Hematopoietic multipotent progenitor cell (in vitro differentiated cells): Measurements from ENCODE around the gene C1orf174. TPM values are rescaled to one million over a fixed set of nuclear protein-coding genes. Genes with fewer than 3 reads are reported as not detected.

Experiments used
- DNase-seq, 3 donors: peaks; one replicate each; pipeline ENCODE4 v3.0.0-alpha.2; 2011 to 2015; ENCODE audit warnings: low read depth in 2 of 3, low spot score in 2 of 3
- total RNA-seq: library from RNA; depleted of rRNA; stranded (reverse); fragments of >200 nt; gene quantifications from one replicate; pipeline ENCODE4 v1.2.3, GENCODE V29; 2012

Gene C1orf174
- total RNA-seq, 1 donor: 33.7 TPM

GRCh38 chr1:3879099-3879498 is 21.0 kb downstream of the C1orf174 start:
- no peak for DNase-seq

GRCh38 chr1:3876716-3877115 is 23.4 kb downstream of the C1orf174 start:
- DNase-seq: no peak

- no peak for DNase-seq
Measured at GRCh38 chr1:3874736-3875135, 25.3 kb downstream of the C1orf174 start.

- no peak for DNase-seq
Measured at GRCh38 chr1:3872546-3872945, 27.5 kb downstream of the C1orf174 start.

DNA sequence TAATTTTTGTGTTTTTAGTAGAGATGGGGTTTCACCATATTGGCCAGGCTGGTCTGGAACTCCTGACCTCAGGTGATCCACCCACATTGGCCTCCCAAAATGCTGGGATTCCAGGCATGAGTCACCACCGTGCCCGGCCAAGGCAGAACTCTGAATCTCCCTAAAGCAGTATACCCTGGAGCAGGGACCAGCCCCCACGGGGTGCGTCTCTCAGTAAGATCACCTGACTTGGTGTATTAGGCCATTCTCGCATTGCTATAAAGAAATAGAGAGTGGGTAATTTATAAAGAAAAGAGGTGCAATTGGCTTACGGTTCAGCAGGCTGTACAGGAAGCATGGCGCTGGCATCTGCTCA is 28.6 kb downstream of the C1orf174 start:
- no peak for DNase-seq

DNA sequence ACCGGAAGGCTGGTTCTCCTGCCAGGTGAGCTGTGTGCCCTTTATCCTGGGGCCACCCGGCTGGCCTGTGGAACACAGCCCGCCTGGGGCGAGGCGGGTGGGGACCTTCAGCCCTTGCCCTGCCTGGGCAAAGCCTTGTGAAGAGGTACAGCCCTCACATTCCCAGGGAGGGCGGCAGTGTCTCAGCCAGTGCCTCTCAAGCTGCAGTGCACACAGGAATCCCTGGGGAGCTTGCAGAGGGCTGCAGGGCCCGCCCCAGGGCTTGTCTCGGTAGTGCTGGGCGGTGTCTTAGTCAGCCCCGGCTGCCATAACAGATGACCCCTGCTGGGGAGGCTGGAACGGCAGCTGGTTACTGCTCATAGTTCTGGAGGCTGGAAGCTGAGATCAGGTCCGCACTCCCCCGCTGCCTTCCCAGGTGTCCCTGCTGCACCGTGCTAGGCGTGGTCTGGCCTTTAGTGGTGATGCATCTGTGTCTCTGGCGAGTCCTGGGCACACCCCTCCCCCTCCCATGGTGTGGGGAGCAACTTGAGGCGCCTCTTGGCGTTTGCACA is 30.2 kb downstream of the C1orf174 start:
- DNase-seq: no peak

GRCh38 chr1:3868464-3869006 is 31.5 kb downstream of the C1orf174 start:
- no peak for DNase-seq

DNA sequence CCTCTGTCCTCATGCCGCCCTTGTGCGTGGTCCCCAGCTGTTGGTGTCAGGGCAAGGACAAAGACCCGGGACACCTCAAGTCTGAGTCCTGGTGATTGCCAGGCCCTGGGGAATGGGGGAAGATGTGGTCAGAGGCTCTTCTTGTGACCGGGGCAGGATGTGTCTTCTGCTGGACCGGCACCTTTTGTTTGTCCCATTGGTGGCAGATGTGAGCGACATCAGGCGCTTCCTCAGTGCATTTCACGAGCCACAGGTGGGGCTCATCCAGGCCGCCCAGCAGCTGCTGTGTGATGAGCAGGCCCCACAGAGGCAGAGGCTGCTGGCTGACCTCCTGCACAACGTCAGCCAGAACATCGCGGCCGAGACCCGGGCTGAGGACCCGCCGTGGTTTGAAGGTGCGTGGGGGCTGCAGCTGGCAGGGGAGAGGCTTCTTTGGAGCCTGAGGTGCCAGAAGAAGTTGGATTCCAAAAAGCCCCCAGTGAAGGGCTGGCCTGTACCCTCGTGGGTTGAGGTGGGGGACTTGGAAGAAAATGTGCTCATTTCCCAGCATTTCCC is 34.4 kb downstream of the C1orf174 start:
- DNase-seq: no peak

DNA sequence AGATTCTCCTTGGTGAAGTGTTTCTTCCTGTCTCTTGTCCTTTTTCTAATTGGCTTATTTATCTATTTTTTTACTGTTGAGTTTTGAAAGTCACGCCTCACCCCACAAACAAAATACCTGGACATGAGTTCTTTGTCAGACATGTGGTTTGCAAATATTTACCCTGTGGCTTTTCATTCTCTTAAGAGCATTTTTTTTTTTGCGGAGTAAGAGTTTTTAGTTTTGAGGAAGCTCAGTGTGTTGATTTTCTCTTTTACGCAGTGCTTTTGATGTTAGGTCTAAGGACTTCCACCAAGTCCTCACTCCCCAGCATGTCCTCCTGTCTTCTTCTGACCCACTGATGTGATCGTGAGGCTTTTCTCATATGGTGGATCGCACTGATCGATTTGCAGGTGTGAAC is 35.2 kb downstream of the C1orf174 start:
- no peak for DNase-seq

DNA sequence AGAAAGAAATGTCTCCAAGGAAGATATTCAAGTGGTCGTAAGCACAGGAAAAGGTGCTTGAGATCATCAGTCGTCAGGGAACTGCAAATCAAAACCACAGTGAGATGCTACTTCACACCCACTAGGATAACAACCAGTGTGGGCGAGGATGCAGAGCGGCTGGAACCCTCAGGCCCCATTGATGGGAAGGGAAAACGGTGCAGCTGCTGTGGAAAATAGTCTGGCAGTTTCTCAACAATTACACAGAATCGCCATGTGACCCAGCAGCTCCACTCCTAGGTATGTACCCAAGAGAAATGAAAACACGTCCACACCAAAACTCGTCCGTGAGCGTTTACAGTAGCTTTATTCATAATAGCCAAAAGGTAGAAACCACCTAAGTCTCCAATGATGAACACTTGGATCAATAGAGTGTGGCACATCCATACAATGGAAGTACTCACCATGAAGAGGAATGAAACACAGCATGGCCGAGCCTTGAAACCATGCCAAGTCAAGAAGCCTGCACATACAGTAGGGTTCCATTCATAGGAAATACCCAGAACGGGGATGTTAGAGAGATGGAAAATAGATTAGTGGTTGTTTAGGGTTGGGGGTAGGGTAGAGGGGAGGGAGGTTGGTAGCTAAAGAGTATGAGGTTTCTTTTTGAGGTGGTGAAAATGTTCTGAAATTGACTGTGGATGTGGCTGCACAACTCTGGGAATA is 36.7 kb downstream of the C1orf174 start:
- DNase-seq: no peak

DNA sequence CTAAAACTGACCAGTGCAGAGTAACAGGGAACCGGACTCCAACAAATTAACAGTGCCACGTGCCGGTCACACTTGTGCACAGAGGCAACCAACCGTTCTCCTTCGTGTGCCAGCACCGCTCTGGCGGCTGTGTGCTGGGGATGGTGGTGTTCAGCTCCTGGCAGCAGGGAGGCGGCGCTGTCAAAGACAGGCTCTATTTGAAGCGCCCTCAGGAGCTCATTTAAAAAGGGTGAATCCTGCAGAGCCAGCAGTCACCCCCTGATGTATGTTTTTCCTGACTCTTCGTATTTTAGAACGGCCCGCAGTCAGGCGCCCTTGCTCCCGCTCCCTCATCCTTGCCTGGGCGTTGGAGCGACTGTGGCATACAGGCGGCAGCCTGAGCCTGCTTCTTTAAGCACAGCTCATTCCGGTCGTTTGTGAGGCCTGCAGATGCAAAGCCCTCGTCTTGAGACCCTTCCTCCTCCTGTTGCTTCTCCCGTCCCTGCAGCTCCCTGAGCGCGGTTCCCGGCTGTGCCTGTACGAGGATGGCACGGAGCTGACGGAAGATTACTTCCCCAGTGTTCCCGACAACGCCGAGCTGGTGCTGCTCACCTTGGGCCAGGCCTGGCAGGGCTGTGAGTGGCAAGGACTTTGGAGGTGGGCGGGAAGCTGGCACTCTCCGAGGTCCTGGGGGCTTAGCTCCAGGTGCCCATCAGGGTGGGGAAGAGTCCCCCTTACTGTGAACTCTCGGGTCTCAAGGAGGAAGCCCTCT is 41.7 kb downstream of the C1orf174 start:
- DNase-seq: peak in 2 of 3 donors; percentile 32 to 60

DNA sequence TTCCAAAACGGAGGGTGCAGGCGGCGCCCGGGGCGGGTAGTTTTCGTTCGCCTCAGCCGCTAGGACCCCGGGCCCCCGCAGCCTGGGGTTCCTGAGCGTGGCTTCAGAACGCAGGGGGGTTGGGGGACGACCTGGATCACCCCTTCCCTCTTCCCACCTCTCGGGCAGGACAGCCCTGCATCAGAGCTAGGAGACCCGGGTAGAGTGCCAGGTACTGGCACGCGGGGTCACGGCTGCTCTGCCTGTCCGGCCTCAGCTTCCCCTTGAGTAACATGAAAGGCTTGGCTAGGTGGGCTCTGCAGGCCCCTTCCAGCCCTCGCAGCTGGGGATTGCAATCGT is 42.3 kb downstream of the C1orf174 start:
- peak in 1 of 3 donors; percentile 6 for DNase-seq

DNA sequence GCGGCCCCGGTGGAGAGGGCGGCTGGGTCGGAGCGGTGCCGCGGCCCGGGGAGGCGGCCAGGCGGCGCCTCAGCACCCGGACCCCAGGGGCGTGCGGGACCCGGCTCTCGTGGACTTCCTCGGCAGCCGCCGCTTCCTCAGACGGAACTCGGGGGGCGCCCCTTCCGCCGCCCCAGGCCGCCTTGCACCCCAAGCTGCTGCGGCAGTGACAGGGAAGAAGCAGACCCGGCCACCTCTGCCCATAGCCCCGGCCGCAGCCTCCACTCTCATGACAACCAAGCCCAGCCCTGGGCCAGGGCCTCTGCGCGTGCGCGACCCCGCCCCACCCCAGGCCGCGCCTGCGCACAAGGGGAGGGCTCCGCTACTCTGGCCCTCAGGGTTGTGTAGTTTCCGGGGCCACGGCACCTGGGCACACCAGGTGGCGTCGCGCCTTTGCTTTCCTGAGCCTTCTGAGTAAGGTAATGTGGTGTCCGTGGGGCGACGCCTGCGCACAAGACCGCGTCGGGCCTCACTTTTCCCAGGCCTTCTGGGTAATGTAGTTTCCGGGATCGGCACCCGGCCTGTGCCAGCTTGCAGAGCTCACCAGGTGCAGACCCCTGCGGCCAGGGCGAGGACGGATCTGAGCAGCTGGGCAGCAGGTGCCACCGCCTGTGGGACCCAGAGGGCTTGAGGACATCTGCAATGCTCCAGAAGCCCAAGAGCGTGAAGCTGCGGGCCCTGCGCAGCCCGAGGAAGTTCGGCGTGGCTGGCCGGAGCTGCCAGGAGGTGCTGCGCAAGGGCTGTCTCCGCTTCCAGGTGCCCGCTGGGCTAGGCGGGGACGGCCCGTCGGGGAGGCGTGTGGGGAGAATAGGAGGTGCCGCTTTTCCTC is 42.9 kb downstream of the C1orf174 start, which contains the start of the genes CEP104 and DFFB:
CEP104 (minus strand) TSS at position 289 of the 868 bp plus-strand sequence. CDS start 4,804 bp downstream, outside the sequence.
DFFB (plus strand) TSS at position 554 of the 868 bp plus-strand sequence; CDS start at position 682, 128 bp downstream.
- peak; percentile 96 to 97 (median 96) for DNase-seq

DNA sequence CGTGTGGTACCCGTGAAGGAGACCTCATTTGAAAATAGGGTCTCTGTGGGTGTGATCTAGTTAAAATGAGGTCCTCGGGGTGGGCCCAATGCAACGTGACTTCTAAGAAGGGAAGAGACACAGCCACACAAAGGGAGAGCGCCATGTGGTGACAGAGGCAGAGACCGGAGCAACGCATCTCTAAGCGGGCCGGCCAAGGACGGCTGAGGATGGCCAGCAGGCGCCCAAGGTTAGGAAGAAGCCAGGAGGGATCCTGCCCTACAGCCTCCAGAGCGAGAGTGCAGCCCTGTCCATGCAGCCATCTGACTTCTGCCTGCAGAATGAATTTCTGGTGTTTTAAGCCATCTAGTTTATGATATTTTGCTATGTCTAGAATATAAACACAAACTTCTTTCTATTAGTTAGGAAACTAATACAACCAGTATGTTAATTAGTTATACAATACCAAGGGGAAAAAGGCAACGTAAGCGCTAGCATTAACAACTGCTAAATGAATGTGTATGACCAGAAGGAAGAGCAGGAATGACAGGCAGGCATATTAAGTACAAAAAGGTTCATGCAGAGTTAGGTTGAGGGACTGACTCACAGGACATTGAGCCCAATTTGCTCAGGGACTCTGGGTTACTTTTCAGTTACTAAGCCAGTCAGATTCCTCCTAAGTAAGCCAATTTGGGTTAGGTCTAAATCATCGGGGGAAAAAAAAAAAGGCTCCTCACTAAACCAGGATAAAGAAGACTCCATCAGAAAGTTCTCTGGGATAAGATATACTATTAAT is 47.2 kb downstream of the C1orf174 start:
- no peak for DNase-seq

DNA sequence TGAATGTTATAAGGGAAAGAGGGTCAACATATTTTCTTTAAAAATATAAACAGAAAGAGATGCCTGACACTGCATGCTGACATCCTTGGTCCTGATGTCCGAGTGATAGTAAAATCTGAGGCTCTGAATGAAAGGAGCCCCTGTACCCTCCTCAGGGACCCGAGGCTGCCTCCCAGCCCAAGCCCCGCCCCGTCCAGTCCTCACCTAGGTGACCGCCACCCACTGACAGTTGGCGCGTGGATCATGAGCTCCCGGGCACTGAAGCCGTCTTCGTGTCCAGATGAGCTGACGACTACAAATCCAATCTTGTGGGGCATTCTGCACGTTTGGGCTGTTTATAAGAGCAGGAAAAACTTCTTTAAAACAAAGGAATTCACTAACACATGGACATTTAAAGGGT is 48.0 kb downstream of the C1orf174 start:
- no peak for DNase-seq

- DNase-seq: no peak
Measured at GRCh38 chr1:3851292-3851691, 48.8 kb downstream of the C1orf174 start.

DNA sequence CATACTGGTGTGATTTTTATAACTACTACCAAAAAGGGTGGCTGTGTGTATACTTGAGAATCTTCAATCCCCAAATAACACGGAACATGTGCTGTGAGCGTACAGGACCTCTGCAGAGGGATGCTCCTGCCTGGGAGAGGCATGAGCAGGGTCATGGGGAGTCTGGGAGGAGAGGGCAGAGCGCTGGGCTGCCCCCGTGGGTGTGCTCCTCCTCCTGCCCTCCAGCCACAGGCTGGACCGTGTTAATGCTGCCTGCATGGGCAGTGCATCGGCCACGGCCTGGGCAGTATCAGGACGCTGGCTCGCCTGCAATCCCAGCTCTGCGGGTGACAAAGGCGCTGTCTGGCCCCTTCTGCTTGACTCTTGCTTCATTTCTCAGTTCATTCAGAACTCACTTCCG is 49.2 kb downstream of the C1orf174 start:
- no peak for DNase-seq

DNA sequence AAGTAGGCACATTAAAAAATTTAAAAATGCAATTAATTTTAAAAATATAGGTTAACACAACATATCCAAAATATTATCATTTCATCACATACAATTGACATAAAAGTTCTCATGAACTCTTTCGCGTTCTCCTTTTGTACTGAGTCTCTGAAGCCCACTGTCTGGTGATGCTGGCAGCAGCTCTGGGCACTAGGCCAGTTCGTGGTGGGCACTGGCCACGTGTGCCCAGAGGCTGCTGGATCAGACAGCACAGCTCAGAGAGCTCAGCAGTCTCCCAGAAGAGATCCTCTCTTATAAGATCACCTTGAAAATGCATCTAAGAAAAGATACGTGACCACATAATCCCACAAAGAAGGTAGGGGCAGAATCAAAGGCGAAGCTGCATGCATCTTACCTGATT is 53.0 kb downstream of the C1orf174 start:
- DNase-seq: no peak

- DNase-seq: no peak
Measured at GRCh38 chr1:3846541-3846940, 53.5 kb downstream of the C1orf174 start.

DNA sequence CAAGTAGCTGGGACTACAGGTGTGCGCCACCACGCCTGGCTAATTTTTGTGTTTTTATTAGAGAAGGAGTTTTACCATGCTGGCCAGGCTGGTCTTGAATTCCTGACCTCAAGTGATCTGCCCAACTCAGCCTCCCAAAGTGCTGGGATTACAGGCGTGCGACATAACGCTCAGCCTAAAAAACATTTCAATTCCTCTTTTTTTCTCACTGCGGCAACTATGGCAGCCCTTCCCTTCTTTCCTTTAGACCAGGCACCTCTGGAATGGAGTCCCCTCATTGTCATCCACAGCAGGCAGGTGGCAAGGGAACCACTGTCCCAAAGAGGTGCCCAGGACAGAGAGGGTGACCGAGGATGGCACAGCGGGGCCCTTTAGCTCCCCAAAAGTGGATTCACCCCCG is 57.2 kb downstream of the C1orf174 start:
- peak in 1 of 3 donors; percentile 6 for DNase-seq
